ENCODE measurements around the gene UPK1B. TPM values are rescaled to one million over a fixed set of nuclear protein-coding genes. Genes with fewer than 3 reads are reported as not detected.
"Not testable (repeated sequence)": the region's sequence is repeated elsewhere in the genome, so short reads cannot be mapped to it uniquely, and the experiment has no call there.

UPK1B gene
- total and polyA plus RNA-seq, 5 donors: 0.05 to 1.5 (median 0.20) TPM; not detected in 1

GRCh38 chr3:119147494-119147893 is 25.9 kb upstream of the UPK1B start:
- intact Hi-C loops (cut with DNase I): loop anchor here in 1 of 4 donors (10.0 kb wide), 1 partner anchor 97 kb away; the partner anchor contains the start of gene B4GALT4
- H3K27ac ChIP-seq (ENCODE audit: low read length): no peak overlapping the region
- no peaks in the 10 kb centered on the region for H3K27me3 ChIP-seq (ENCODE audit: control insufficient read depth, insufficient read depth)
- H3K9me3 ChIP-seq (ENCODE audit: control insufficient read depth, low read length): no peaks in the 10 kb centered on the region
- DNase-seq: no peak
- no peak for ATAC-seq
- H3K4me1 ChIP-seq (ENCODE audit: control insufficient read depth, insufficient read depth, low read length): no peaks in the 10 kb centered on the region
- WGBS: 47% methylated on average over 2 of the region's 2 CpGs
- H3K4me3 ChIP-seq (ENCODE audit: low read length): no peak overlapping the region

DNA sequence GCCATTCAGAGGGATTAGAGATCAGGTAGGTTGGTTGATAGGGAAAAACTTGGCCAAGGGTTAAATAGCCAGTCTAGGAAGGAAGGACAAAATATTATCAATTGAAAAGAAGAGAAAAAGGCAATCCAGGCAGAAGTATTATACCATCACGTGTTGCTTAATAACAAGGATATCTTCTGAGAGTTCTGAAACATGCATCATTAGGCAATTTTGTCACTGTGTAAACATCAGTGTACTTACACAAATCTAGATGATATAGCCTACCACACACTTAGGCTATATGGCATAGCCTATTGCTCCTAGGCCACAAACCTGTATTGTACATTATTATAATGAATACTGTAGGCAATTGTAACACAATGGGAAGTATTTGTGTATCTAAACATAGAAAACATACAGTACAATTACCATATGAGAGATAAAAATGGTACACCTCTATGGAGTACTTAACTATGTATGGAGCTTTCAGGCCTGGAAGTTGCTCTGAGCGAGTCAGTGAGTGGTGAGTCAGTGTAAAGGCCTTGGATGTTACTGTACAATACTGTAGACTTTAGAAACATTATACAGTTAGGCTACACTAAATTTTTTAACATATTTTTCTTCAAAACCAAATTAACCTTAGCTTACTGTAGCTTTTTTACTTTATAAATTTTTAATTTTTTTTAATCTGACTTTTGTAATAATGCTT is 24.8 kb upstream of the UPK1B start:
- DNase-seq (no peak), ATAC-seq (no peak)
- WGBS: 93% methylated on average over 2 of the region's 2 CpGs
- Histone ChIP-seq H3K27me3 (ENCODE audit: control insufficient read depth, insufficient read depth) (no peaks in the 10 kb centered on the region), H3K9me3 (ENCODE audit: control insufficient read depth, low read length) (no peaks in the 10 kb centered on the region), H3K4me3 (ENCODE audit: low read length) (no peak overlapping the region), H3K27ac (ENCODE audit: low read length) (no peak overlapping the region), H3K4me1 (ENCODE audit: control insufficient read depth, insufficient read depth, low read length) (no peaks in the 10 kb centered on the region)
- intact Hi-C loops (cut with DNase I): loop anchor here in 1 of 4 donors (10.0 kb wide), 1 partner anchor 96 kb away; the partner anchor contains the start of gene B4GALT4

GRCh38 chr3:119149484-119149883 is 23.9 kb upstream of the UPK1B start:
- H3K9me3 ChIP-seq (ENCODE audit: control insufficient read depth, low read length): no peaks in the 10 kb centered on the region
- H3K27me3 ChIP-seq (ENCODE audit: control insufficient read depth, insufficient read depth): no peaks in the 10 kb centered on the region
- H3K27ac ChIP-seq (ENCODE audit: low read length): no peak overlapping the region
- ATAC-seq: no peak
- intact Hi-C loops (cut with DNase I): loop anchor here in 1 of 4 donors (10.0 kb wide), 1 partner anchor 95 kb away; the partner anchor contains the start of gene B4GALT4
- H3K4me1 ChIP-seq (ENCODE audit: control insufficient read depth, insufficient read depth, low read length): no peaks in the 10 kb centered on the region
- 69% methylated on average over 4 of the region's 4 CpGs for WGBS
- no peak overlapping the region for H3K4me3 ChIP-seq (ENCODE audit: low read length)
- DNase-seq: no peak

GRCh38 chr3:119156868-119157267 is 16.5 kb upstream of the UPK1B start:
- no peak overlapping the region for H3K27ac ChIP-seq (ENCODE audit: low read length)
- no peak for DNase-seq
- intact Hi-C loops (cut with DNase I): no loop called here
- no peak overlapping the region for H3K4me3 ChIP-seq (ENCODE audit: low read length)
- no peaks in the 10 kb centered on the region for H3K27me3 ChIP-seq (ENCODE audit: control insufficient read depth, insufficient read depth)
- peaks cover 2% of the 10 kb centered on the region for H3K9me3 ChIP-seq (ENCODE audit: control insufficient read depth, low read length)
- ATAC-seq: no peak
- H3K4me1 ChIP-seq (ENCODE audit: control insufficient read depth, insufficient read depth, low read length): no peaks in the 10 kb centered on the region

- Histone ChIP-seq H3K27me3 (ENCODE audit: control insufficient read depth, insufficient read depth) (no peaks in the 10 kb centered on the region), H3K4me3 (ENCODE audit: low read length) (no peak overlapping the region), H3K27ac (ENCODE audit: low read length) (no peak overlapping the region), H3K4me1 (ENCODE audit: control insufficient read depth, insufficient read depth, low read length) (no peaks in the 10 kb centered on the region), H3K9me3 (ENCODE audit: control insufficient read depth, low read length) (peaks cover 2% of the 10 kb centered on the region)
- DNase-seq: no peak
- no peak for ATAC-seq
- 43% methylated on average over 2 of the region's 2 CpGs for WGBS
- intact Hi-C loops (cut with DNase I): no loop called here
Measured at GRCh38 chr3:119157971-119158370, 15.4 kb upstream of the UPK1B start.

DNA sequence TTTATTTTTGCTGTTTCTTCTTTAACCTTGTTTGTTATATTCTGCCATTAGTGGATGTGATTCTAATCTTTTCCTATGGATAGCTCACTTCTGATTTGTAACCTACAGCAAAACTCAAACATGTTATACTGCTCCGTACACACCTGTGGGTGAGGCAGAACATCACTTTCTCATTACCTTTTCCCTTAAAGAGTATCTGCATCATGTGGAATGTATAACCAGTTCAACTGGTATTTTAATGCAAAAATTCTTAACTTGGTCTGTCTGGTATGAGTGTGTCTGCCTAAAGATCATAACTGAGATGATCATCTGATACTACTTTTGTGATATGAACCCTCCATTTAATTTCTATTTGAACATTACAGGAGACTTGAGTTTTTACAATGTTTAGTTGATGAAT is 13.0 kb upstream of the UPK1B start:
- 91% methylated on average over 1 of the region's 1 CpG for WGBS
- intact Hi-C loops (cut with DNase I): no loop called here
- ATAC-seq: no peak

DNA sequence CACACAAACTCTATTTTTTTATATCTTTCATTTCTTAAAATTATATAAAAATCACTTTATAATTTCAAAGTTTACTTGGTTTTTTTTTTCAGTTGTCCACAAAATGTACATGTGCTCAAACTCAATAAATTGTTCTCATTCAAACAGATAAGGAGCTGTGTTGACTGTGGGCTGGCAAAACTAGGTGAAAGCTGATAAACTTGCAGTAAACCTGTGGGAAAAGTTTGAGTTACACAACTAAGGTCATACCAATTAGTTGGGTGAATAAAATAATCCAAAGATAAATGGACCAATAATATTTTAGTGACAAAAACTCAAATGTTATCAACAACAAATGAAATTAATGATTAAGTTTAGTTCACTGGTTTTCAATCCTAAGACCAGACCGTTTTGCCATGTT is 12.6 kb upstream of the UPK1B start:
- Histone ChIP-seq H3K9me3 (ENCODE audit: control insufficient read depth, low read length) (peaks cover 2% of the 10 kb centered on the region), H3K27ac (ENCODE audit: low read length) (no peak overlapping the region), H3K27me3 (ENCODE audit: control insufficient read depth, insufficient read depth) (no peaks in the 10 kb centered on the region), H3K4me1 (ENCODE audit: control insufficient read depth, insufficient read depth, low read length) (no peaks in the 10 kb centered on the region), H3K4me3 (ENCODE audit: low read length) (no peak overlapping the region)
- ATAC-seq (no peak), DNase-seq (no peak)
- 57% methylated on average over 1 of the region's 1 CpG for WGBS
- intact Hi-C loops (cut with DNase I): no loop called here

More for the DNA sequence above, 13.0 kb upstream of the UPK1B start:
- H3K4me1 ChIP-seq (ENCODE audit: control insufficient read depth, insufficient read depth, low read length): no peaks in the 10 kb centered on the region
- H3K27me3 ChIP-seq (ENCODE audit: control insufficient read depth, insufficient read depth): no peaks in the 10 kb centered on the region
- no peak for DNase-seq
- peaks cover 2% of the 10 kb centered on the region for H3K9me3 ChIP-seq (ENCODE audit: control insufficient read depth, low read length)
- H3K27ac ChIP-seq (ENCODE audit: low read length): no peak overlapping the region
- H3K4me3 ChIP-seq (ENCODE audit: low read length): no peak overlapping the region

GRCh38 chr3:119161240-119161639 is 12.2 kb upstream of the UPK1B start:
- Histone ChIP-seq H3K27me3 (ENCODE audit: control insufficient read depth, insufficient read depth) (no peaks in the 10 kb centered on the region), H3K4me3 (ENCODE audit: low read length) (no peak overlapping the region), H3K27ac (ENCODE audit: low read length) (no peak overlapping the region), H3K4me1 (ENCODE audit: control insufficient read depth, insufficient read depth, low read length) (no peaks in the 10 kb centered on the region), H3K9me3 (ENCODE audit: control insufficient read depth, low read length) (peaks cover 2% of the 10 kb centered on the region)
- intact Hi-C loops (cut with DNase I): no loop called here
- ATAC-seq (no peak), DNase-seq (no peak)
- 77% methylated on average over 2 of the region's 2 CpGs for WGBS

DNA sequence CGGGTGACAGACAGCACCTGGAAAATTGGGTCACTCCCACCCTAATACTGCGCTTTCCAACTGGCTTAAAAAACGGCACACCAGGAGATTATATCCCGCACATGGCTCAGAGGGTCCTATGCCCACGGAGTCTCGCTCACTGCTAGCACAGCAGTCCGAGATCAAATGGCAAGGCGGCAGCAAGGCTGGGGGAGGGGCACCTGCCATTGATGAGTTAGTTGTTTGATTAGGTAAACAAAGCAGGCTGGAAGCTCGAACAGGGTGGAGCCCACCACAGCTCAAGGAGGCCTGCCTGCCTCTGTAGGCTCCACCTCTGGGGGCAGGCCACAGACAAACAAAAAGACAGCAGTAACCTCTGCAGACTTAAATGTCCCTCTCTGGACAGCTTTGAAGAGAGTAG is 8.7 kb upstream of the UPK1B start:
- H3K4me3 ChIP-seq (ENCODE audit: low read length); H3K4me1 ChIP-seq (ENCODE audit: control insufficient read depth, insufficient read depth, low read length); intact Hi-C loops (cut with DNase I); H3K27me3 ChIP-seq (ENCODE audit: control insufficient read depth, insufficient read depth); H3K27ac ChIP-seq (ENCODE audit: low read length); DNase-seq; H3K9me3 ChIP-seq (ENCODE audit: control insufficient read depth, low read length); ATAC-seq: not testable (repeated sequence)
- 90% methylated on average over 9 of the region's 9 CpGs for WGBS

GRCh38 chr3:119170821-119171220 is 2.6 kb upstream of the UPK1B start:
- Histone ChIP-seq H3K27ac (ENCODE audit: low read length) (no peak overlapping the region), H3K4me1 (ENCODE audit: control insufficient read depth, insufficient read depth, low read length) (no peaks in the 10 kb centered on the region), H3K9me3 (ENCODE audit: control insufficient read depth, low read length) (no peaks in the 10 kb centered on the region), H3K4me3 (ENCODE audit: low read length) (no peak overlapping the region), H3K27me3 (ENCODE audit: control insufficient read depth, insufficient read depth) (no peaks in the 10 kb centered on the region)
- 85% methylated on average over 3 of the region's 3 CpGs for WGBS
- intact Hi-C loops (cut with DNase I): no loop called here
- DNase-seq (no peak), ATAC-seq (no peak)

DNA sequence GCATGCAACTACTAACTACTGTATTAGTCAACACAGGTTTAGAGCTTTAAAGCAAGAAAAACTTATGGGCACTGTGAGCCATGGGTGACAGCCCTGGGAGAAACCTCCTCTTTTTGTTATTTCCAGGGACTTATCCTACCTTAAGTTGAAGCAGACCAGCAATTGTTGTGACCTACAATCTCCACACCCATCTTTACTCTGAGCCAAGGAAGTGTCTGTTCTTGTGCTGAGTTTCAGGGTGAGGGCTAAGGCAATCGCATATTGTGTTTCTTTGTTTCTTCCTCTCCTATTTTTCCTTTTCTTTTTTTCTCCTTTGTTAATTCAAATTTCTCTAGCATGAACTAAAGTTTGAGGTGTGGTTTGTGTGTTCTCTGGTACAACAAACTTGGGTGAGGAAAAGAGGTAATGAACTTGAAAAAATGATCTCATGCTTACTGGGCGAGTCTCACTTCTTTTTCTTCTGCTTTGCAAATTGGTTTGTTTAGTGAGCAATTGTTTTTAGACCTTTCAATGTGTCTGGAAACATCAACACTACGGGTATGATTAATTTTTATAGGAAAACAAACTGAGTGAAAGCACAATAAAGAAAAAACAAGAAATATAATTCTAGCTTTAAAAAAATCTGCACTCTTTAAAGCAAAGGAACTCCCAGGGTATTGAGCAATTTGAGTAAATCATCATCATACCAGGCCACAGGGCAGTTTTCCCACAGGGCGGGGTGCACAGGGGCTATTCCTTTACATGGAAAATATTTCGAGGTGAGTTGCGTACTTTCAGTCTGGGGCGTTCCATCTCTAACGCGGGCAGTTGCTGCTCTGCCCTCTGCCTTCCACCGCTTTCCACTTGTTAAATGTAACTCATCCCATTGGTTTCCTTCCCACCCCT is 2.7 kb downstream of the UPK1B start:
- intact Hi-C loops (cut with DNase I): no loop called here
- H3K4me1 ChIP-seq (ENCODE audit: control insufficient read depth, insufficient read depth, low read length): no peaks in the 10 kb centered on the region
- H3K27me3 ChIP-seq (ENCODE audit: control insufficient read depth, insufficient read depth): no peaks in the 10 kb centered on the region
- ATAC-seq (peak; percentile 59 to 96), DNase-seq (peak in 2 of 3 donors; percentile 52 to 63)
- WGBS: 76% methylated on average over 10 of the region's 10 CpGs
- H3K27ac ChIP-seq (ENCODE audit: low read length): no peak overlapping the region
- H3K9me3 ChIP-seq (ENCODE audit: control insufficient read depth, low read length): no peaks in the 10 kb centered on the region
- H3K4me3 ChIP-seq (ENCODE audit: low read length): no peak overlapping the region

All from right cardiac atrium (tissue), 5 donors.